ENCODE measurements around the gene INPPL1. TPM values are rescaled to one million over a fixed set of nuclear protein-coding genes. Genes with fewer than 3 reads are reported as not detected.

INPPL1 gene
- total RNA-seq, 1 donor from 2014 or later = 144 TPM

- DNase-seq (ENCODE audit: low spot score) = no peak
Measured at GRCh38 chr11:72283947-72284346, 59.4 kb downstream of the INPPL1 start.

- DNase-seq (ENCODE audit: low spot score) = no peak
Measured at GRCh38 chr11:72287293-72287692, 62.7 kb downstream of the INPPL1 start.

Other genes starting within 250 kb of the INPPL1 start
- 13.1 TPM for gene IL18BP, start 225.9 kb upstream of the INPPL1 start, total RNA-seq
- gene NUMA1, start 144.2 kb upstream of the INPPL1 start, total RNA-seq = 264 TPM
- 22.4 TPM for gene LRRC51, start 143.9 kb upstream of the INPPL1 start, total RNA-seq
- gene LAMTOR1, start 121.5 kb upstream of the INPPL1 start, total RNA-seq = 92.2 TPM
- not detected for gene TOMT, start 118.8 kb upstream of the INPPL1 start, total RNA-seq
- 43.6 TPM for gene ANAPC15, start 112.1 kb upstream of the INPPL1 start, total RNA-seq
- gene FOLR3, start 89.0 kb upstream of the INPPL1 start, total RNA-seq = not detected
- 1.7 TPM for gene FOLR1, start 32.6 kb upstream of the INPPL1 start, total RNA-seq
- gene FOLR2, start 8.0 kb upstream of the INPPL1 start, total RNA-seq = 4.5 TPM
- not detected for gene PHOX2A, start 19.4 kb downstream of the INPPL1 start, total RNA-seq
- gene CLPB, start 209.8 kb downstream of the INPPL1 start, total RNA-seq = 32.0 TPM

All from ureter (tissue), 1 donor.